Omental fat pad (tissue), 4 donors: ENCODE data around the gene GRP. TPM values are rescaled to one million over a fixed set of nuclear protein-coding genes. Genes with fewer than 3 reads are reported as not detected.

Experiments
- ATAC-seq: fragments of 150-250 bp; one replicate; pipeline ENCODE4 v1.9.1; 2016; ENCODE audit warnings: mild to moderate bottlenecking, moderate library complexity; ENCODE audit not compliant: low FRiP score
- DNase-seq: peaks from one replicate; pipeline ENCODE4 v3.0.0-alpha.2; 2019; ENCODE audit warnings: low spot score
- CTCF ChIP-seq, 3 donors: fragments of 450-650 bp; IDR thresholded peaks; one replicate each; pipeline ENCODE4 v1.5.1; 2016 to 2017; ENCODE audit warnings: antibody characterized with exemption in 3 of 3, mild to moderate bottlenecking in 3 of 3, moderate library complexity in 2 of 3
- total RNA-seq, 4 donors: library from RNA; depleted of rRNA; stranded (reverse); fragments of >200 nt; gene quantifications; one replicate each; pipeline ENCODE4 v1.1.0, GENCODE V29; 2016

GRP gene
- total RNA-seq, 4 donors from 2014 or later = not detected

DNA sequence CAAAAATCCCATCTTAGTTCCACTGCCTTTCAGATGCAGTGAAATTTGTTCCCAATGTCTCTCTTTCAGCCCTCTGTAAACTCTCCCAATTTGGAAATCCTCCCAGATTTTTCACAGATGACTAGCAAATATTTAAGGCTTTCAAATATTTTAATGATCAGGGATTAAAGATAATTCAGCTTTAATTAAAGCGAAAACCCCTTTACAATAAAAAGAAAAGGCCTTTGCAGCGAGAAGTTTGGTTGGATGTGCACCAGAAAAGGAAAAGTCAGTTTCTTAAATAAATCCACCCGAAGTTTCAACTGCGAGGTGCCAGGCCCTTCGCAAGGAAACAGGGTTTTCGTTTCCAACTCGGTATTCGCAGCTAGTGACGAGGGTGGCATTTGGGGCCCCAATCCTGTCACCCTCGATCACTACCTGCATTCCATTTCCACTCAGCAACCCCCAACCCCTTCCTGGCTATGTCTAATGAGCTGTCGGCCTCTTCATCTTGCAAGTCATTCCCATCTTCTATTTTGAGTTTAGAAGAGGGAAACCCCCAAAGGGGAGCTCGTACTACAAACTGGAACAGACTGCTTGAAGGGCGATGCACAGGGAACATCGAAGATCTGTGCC lies 51.8 kb downstream of the GRP start:
- no peak for TF ChIP-seq CTCF (IDR thresholded peaks at IDR 0.05)
- ATAC-seq = no peak
- DNase-seq = no peak

DNA sequence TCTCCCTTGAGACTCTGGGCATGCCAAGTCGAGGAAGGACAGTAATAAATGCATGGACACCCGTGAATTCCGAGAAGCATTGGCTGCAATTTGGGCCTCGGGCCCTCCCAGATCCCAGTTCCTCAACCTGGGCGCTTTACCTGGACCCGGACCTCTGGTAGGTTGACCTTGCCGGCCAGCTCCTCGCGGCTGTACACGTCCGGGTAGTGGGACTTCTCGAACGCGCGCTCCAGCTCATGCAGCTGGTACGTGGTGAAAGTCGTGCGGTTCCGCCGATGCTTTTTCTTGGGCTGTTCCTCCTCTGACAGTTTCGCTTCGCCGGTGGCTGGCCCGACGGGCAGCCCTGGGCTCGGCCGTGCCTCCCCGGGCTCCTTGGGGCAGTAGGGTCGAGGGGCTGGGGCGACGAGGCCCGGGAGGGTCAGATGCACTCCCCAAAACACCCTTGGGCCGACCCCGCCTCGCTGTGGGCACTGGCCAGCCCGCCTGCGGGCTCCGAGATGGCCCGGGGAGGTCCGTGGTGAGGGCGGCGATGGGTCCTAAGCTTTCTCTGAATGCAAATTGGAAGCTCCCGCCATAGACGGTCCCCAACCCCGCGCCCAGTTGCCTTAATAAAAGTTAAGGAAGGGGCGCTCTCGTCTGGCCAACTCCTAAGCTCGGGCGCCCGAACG lies 52.4 kb downstream of the GRP start:
- TF ChIP-seq CTCF (IDR thresholded peaks at IDR 0.05) = no peak
- DNase-seq = no peak
- no peak for ATAC-seq

DNA sequence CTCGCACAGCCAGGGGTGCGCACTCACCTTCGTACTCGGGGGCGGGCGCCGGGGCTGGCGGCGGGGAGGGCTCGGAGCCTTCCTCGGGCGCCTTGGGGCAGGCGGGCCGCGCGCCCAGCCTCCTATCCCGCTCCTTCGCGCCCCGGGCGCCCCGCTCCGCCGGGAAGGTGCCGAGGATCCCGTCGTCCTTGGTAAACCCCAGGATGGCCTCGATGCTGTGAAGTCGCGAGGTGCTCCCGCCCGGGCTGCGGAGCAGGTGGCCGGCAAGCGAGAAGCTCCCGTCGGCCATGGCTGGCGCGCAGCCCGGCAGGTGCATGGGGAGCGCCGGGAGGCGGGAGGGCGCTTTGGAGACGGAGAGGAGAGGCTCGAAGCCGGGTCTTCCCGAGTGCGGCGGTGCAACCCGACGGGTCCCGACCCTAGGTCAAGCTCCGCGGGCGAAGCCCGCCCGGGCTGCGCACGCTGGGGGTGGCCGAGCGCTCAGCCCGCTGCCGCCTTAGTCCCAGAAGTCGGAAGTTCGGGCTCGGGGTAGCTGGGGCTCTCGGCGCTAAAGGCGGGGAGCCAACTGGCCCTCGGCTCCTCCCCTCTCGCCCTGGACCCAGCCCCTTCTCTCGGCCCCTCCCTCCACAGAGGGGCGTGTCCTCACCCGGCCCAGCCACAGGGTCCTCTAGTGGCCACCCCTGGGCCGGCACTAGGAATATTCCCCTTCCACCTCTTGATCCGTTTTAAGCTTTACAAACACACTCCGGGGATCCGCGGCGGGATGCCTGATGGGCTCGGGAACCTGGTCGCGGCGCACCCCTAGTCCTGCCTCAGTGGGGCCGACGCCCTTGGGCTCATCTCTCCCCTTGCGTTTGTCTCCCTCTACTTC lies 53.2 kb downstream of the GRP start, which contains the start of gene RAX:
RAX (minus strand) TSS at position 564 of the 868 bp plus-strand sequence; CDS start at position 316, 248 bp downstream.
- DNase-seq (no peak), ATAC-seq (peak; percentile 55)
- TF ChIP-seq CTCF (IDR thresholded peaks at IDR 0.05) = no peak

DNA sequence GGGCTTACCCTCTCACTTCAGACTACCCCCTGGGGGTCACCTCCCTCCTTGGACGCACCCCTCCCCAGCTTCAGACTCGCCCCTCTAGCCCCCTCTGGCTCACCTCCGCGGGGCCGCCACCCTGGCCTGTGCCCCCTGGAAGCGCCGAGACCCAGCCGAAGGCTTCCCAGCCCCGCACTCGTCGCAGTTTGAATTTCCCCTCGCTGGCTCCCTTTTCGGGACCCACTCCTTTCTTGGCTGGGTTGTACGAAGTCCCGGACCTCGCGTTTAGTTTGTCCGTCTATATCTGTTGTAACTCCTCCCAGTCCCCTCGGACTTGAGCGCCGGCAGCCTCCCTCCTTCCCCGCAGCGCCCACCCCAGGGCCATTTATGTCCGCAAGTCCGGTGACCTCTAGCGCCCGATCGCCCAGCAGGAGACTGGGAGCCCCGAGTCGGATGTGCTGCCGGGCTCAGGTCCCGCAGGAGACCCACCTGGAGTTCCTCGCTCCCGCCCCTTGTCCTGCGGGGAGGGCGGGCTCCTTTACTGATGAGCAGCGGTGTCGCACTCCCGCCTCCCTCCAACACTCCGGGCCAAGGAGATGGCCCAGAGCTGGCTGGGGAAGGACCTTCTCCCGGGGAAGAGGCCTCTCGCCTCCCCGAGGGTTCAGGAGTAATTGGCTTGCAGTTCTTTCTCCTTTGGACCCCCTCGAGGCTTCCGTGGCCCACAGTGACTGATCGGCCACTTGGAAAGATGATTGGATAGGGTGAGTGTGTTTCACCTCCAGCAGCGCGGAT lies 54.0 kb downstream of the GRP start:
- ATAC-seq (no peak), DNase-seq (no peak)
- no peak for TF ChIP-seq CTCF (IDR thresholded peaks at IDR 0.05)

GRCh38 chr18:59274533-59274928 lies 54.6 kb downstream of the GRP start:
- DNase-seq = no peak
- ATAC-seq = no peak
- TF ChIP-seq CTCF (IDR thresholded peaks at IDR 0.05) = no peak

- no peak for TF ChIP-seq CTCF (IDR thresholded peaks at IDR 0.05)
- no peak for ATAC-seq
- no peak for DNase-seq
Measured at GRCh38 chr18:59275406-59275949, 55.5 kb downstream of the GRP start.
